HL-60/S4 treated with retinoic acid at 250 ng/mL for 4 days and 3 days (cell line): ENCODE results near the gene HAPLN3.

Experiments used
- in situ Hi-C: fragments of 300-500 bp; cut with MboI; formaldehyde crosslinking; loops from 2 replicates; pipeline ENCODE4 v1.7.0; 2022; ENCODE audit warnings: low sequenced_read_pairs

The HAPLN3 gene

DNA sequence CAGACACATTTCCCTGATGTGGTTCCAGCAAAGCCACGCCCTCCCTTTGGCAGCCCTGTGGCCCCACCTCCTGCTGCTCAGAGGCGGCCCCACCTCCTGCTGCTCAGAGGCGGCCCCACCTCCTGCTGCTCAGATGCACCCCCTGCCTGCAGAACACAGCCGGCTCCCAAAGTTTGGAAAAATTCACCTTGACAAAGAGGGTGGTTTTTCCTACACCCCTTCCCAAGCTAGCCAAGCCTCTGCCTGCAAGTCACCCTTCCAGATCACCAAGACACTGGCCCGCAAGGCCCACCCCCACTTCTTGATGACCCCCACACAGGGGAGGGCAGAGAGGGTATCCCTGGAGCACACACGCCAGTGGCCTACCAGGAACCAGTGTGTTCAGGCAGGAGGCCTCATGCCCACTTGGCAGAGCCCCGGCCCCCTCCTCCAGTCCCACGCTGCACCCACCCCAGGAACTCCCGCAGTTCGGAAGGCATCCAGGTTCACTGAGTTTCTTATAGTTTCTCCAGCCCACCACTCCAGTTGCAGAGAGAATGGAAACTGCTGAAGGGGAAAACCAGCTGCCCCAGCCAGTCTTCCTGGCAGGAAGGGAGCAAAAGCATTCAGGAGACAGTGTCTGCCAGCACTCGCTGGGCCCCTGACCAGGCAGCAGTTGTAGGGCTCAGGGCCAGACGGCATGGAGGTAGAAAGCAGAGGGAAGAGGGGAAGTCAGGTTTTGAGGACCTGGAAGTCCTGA lies 2.3 kb upstream of the HAPLN3 start:
- in situ Hi-C loops, result no loop called here

DNA sequence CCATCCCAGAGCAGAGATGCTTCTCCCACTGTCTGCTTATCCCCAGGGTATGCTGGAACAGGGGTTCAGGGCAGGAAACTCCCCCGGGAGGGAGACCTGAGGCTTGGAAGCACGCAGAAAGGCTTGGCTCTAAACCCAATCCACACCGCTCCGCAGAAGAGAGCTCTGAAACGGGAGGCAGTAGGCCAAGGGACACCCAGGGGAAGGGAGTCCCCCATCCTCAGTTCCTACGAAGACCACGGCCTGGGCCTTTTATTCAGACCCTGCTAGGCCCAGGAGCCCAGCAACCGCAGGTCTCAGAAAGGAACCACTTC lies 1.8 kb upstream of the HAPLN3 start:
- in situ Hi-C loops, result no loop called here

DNA sequence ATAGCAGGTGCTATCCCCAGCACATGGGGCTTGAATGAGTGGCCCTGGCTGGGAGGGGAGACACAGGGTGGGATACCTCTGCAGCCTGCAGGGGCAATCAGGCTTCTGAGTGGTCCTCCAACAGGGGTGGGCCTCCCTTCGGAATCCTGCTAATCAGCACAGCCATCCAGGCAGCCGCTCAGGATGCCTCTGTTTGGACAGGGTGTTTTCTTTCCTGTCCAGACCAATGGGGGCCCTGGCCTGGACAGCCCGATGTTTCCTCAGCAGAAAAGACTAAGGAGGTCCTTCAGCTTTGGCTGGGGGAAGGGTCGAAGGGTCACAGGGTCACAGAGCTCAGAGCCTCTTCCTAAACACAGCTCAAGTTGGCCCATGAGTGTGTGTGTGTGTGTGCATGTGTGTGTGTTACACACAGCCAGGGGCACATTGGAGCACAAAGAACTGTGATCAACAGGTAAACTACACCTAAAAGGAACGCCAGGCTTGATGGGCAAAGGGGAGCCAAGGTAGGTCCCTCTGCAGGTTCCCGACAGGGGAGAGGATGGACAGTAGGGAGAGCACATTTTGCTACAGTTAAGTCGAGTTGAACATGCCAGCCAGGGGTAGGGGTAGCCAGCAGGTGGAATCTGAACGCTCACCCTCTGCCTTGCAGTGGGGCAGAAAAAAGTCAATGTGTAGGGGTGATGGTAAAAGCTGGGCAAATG lies 1.1 kb upstream of the HAPLN3 start:
- in situ Hi-C loops, result no loop called here

DNA sequence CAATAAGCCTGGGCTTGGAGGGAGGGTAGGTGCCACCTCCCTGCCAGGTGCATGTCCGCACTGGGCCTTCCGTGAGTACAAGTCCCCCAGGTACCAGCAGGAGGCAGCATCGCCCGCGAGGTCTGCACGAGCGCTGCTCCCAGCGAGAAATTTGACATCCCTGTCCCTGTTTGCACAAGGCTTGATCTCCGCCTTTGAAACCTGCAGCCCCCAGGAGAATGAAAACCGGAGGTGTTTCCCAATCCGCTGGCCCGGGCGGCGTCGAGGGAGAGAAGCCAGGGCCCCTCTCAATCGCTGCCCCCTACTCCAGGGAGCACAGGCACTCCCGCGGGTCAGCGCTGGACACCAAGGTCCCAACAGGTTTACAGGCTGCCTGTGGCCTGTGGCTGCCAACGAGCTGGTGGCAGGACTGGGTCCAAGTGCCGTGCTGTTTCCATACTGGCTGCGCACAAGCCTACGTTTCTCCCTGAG lies 961 bp downstream of the HAPLN3 start:
- in situ Hi-C loops, result no loop called here

DNA sequence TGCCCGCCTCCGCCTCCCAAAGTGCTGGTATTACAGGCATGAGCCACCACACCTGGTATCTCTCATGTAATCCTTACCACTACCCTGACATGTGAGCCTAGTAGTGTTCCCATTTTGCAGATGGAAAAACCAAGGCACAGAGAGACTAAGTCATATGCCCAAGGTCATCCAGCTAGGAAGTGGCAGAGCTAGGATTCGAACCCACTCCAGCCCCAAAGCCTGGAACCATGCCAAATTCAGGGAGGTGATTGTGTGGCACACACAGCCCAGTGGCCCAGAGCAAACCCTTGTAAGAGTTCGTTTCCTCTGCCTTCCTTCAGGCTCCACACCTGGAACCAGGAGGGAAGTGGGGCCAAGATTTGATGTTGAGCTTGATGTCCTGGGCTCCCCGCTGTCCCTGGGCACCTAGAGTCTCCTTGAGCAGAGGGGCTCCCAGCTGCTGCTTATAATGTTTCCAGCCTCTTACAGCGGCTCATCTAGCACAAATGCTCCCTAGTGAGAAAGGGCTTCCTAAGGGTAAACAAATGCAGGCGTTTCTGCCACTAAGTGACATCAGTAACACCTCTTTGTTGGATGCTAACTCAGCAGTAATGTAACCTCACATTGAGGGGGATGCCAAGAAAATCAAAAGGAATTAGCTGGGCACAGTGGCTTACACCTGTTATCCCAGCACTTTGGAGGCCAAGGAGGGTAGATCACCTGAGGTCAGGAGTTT lies 3.6 kb downstream of the HAPLN3 start:
- in situ Hi-C loops, result no loop called here

DNA sequence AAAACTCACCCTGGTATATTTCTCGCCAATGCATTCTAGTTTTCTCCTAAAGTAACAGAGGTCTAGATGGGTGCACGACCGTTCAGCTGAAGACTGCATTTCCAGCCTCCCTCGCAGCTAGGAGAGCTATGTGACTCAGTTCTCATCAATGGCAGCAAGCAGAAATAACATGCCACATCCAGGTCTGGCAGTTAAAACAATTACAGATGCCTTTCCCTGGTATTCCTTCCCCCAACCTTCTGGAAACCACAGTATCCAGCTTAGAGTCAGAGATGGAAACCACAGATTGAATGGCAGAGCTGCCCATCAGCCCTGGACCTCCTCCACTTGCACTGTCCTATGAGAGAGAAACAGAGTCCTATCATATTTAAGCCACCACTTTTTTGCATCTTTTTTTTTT lies 4.8 kb downstream of the HAPLN3 start:
- in situ Hi-C loops, result no loop called here

DNA sequence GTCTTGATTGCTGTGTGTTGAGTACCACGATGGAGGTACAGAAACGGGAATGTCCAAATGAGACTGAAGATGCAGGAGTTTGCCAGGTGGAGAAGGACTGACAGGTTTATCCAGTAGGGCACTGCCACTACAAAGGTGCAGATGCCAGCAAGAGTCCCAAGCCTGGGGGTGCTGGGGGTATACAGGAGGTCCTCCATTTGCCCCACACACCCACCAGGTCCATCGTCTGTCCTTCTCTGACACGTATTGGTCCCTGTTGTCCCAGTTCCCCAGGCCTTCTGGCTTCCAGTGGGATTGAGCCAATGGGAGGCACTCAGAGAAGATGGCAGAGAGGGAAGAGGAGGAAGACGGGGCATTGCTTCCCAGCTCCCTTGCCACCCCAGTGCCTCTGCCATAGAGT lies 6.6 kb downstream of the HAPLN3 start:
- in situ Hi-C loops, result no loop called here

DNA sequence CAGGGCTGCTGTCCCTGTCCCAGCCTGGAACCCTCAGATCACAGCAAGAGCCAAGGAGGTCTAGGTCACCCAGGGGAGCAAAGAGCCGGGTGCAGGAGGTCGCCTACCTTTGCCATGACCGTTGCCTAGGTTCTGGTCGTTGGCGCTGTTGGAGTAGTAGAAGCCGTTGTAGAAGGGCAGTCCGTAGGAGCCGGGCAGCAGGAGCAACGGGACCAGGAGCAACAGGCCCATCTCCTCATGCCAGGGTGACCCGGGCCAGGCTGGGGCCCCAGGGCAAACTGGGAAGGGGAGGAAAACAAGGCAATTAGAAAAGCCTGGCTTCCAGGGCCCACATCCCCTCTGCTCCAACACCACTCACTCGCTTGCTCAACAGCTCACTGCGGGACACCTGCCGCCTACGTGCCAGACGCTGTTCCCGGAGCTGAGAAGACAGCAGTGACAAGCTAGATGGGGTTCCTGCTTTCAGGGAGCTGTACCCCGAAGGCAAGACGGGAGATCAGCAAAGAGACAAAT lies 8.2 kb downstream of the HAPLN3 start:
- in situ Hi-C loops, result no loop called here

DNA sequence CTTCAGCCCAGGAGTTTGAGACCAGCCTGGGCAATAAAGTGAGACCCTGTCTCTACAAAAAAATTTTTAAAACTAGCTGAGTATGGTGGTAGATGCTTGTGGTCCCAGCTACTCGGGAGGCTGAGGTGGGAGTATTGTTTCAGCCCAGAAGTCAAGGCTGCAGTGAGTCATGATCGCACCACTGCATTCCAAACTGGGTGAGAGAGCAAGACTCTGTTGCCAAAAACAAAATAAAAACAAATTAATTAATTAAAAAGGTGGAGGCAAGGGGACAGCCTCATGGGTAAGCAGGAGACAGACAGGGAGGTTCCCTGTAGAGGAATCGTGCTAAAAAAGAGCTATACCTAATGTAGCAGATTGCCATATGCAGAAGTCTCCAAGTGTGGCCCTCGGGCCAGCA lies 12.6 kb downstream of the HAPLN3 start:
- in situ Hi-C loops, result no loop called here

DNA sequence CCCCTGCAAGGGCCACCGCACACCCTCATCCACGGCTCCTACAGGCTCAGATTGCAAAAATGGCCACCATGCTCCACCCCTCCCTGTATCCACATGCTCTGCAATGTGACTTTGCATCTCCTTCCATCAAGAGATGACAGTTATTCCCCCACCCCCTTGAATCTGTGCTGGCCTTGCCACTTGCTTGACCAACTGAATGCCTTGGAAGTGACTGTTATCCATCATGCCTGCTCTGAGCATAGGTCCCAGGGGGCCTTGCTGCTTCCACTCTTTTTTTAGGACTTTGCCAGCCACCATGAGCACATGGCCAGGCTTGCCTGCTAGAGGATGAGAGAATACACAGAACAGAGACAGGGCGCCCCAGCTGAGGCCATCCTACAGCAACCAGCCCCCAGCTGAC lies 13.6 kb downstream of the HAPLN3 start:
- in situ Hi-C loops, result no loop called here

DNA sequence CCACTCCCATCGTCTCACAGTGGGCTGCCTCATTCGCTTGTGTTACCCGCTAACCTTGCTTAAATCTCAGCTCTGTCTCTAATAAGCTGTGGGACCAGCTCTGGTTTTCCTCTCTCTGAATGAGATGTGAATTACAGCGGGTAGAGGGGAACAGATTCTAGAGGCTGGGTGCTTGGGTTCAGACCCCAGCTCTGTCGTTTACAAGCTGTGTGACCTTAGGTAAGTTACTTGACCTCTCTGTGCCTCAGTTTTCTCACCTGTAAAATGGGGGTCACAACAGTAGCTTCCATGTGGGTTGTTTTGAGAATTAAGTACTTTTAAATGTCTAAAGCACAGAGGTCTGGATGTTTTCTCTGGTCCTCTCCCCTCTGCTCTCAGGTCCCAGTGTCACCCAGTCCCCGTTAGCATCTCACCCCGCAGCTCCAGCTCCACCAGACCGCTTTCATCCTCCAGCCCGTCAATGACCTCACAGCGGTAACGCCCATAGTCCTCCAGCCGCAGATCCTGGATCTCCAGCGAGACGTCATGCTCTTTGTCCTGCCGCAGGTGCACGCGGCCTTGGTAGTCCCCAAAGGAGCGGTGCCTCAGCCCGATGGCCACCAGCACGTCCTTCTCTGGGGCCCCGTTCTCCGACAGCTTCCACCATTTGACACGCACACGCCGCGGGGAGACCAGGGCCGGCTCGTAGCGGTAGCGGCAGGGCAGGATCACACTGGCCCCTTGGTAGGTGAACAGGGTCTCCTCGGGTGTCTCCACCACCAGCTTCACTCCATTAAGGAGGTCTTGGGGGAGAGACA lies 14.2 kb downstream of the HAPLN3 start:
- in situ Hi-C loops, result no loop called here

DNA sequence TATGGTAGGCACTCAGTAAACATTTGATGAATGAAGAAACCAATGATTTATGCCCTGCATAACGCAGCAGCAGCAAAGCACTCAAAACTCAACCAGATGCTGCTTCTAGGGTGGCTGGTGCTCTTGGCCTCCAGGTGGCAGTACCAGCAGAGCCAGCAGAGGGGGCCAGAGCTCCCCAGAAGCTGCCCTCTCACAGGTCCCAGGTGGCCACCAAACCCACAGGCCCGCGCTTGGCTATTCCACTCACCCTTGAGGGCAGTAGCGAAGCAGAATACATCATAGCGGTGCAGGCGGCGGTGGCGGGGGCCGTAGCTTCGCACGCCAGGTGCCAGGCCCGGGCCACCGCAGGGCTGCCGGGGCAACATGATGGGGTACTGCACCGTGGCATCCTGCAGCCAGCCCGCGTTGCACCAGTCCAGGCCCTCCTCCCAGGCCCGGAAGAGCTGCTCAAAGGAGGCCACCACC lies 16.6 kb downstream of the HAPLN3 start:
- in situ Hi-C loops, result no loop called here

DNA sequence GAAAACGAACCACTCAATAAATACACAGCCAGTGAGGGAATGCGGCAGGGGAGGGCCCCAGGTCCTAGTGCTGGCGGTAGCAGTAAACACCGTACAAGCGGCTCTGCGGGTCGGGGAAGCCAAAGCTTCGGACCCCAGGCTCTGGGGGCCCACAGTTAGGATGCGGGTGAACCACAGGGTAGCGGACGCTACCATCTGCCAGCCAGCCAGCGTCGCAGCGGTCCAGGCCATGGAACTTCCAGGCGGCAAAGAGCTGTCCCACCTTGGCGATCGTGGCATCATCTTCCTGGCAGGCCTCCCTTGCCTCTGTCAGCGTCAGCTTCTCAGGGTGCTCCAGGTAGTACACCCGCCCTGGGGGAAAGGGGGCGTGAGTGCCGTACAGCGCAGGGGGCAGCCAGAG lies 17.4 kb downstream of the HAPLN3 start:
- in situ Hi-C loops, result no loop called here

DNA sequence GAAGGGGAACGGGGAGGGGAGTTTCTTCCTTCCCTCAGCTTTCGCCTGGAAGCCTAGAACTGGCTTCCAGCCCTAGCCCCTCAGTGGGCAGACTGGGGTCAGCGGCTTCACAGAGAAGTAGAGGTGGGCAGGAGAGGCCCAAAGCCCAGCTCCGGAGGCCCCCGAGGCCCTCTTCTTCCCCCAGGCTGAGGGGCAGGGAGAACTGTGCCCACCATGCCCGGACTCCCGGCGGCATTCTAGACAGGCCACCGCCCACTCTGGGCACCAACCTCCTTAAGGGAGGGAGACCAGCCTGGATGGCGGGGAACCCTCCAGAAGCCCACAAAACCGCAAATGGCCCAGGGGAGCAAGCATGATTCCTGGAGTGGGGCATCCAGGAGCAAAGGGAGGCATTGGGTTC lies 17.9 kb downstream of the HAPLN3 start:
- in situ Hi-C loops, result no loop called here

DNA sequence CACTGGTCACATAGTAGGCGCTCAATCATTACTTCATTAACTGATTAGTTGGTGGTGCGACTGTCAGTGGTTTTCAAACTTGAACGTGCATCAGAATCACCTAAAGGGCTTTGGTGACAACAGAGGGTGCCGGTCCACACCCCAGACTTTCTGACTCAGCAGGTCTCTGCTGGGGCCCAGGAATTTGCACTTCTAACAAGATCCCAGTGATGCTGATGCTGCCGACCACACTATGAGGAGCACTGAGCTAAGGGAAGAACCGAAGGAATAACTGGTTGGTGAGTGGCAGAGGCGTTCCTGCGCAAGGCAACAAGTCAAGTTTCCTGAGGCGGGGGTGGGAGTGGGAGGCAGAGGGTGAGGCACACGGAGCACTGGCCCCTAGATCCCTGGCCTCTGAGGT lies 18.8 kb downstream of the HAPLN3 start:
- in situ Hi-C loops, result no loop called here

DNA sequence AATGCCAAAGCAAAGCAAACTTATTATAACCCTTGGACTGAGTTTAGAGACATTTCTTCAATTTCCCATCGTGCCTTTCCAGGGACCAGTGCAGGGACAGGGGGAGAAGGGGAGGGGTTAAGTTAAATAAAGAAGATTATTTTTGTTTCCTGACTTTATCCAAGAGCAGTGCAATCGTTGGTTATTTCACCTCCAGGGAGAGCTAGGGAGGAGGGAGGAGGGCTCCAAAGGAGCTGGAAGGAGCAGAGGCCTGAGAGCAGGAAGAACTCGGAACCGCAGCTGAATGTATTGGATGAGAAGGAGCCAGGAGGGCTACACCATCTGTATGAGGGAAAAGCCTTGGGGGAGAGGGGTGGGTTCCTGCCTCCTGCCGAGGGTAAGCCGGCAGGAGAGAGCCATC lies 20.7 kb downstream of the HAPLN3 start:
- in situ Hi-C loops, result no loop called here

DNA sequence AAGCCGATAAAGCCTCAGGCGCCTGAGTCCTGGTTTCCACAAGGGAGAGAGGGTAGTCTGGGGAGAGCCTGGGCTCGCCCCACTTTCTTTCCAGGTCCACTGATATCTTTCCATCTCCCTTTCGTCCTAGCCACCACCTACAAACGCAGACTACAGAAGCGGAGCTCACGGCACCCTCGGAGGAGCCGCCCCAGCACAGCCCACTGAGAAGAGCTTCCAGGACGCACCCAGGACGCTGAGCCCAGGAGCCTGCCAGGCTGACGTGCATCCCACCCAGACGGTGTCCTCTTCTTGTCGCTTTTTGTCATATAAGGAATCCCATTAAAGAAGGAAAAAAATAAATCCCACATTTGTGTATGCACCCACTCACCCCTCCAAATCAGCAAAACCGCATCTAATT lies 21.1 kb downstream of the HAPLN3 start:
- in situ Hi-C loops, result no loop called here

DNA sequence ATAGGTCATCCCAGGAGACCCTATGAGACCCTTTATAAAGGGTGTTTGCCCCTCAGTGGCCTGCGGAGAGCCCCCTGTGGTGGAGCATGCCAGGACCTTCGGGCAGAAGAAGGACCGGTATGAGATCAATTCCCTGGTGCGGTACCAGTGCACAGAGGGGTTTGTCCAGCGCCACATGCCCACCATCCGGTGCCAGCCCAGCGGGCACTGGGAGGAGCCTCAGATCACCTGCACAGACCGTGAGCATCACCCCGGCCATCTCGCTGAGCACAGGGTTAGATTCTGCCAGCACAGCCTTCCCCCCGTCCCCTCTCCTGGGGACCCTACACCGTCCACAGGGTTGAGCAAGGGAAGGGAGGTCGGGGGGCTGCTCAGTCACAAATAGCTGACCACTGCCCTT lies 21.6 kb downstream of the HAPLN3 start:
- in situ Hi-C loops, result no loop called here

DNA sequence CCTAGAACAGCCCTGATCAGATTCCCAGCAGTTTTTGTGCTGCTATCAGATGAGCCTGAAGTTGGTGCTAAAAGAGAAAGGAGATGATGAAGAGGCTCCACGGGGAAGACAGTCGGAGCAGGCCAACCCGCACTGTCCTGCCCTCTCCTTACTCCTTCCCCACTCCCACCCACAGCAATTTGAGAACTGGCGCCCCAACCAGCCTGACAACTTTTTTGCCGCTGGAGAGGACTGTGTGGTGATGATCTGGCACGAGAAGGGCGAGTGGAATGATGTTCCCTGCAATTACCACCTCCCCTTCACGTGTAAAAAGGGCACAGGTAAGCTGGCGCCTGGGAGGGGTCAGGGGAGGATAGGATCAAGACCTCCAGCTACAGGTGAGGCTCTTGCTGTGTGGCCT lies 22.6 kb downstream of the HAPLN3 start:
- in situ Hi-C loops, result no loop called here

DNA sequence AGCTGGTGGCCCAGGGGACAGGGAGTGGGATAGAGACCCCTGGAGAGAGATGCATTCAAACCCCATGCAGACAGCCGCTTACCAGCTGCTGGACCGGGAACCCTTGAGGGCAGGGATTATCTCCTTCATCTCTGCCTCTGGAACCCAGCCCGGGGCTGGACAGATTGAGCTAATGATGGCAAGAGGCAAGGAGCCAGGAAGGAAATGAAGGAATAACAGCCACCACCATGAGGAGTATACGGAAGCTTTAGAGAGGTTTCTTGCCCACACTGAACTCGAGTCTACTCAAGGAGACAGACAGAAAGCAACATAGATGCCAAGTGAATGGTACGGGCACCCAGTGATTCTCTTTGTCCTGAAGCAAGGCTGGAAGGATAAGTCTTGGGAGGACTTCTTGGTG lies 23.2 kb downstream of the HAPLN3 start:
- in situ Hi-C loops, result no loop called here

DNA sequence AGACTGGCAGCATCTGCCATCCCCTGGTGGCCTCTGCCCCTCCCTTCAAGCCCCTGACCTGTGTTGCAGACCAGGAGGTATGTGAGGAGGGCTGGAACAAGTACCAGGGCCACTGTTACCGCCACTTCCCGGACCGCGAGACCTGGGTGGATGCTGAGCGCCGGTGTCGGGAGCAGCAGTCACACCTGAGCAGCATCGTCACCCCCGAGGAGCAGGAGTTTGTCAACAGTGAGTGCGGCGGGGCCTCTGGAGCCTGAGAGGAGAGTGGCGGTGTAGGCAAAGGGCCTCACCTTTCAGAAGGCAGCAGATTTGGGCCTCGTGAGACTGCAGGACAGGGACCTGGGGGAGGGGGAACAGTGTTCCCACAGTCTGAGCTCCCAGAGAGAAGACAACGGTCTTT lies 24.0 kb downstream of the HAPLN3 start:
- in situ Hi-C loops, result no loop called here
